Activated CD4-positive, CD25-positive, alpha-beta regulatory T cell treated with anti-CD3 and anti-CD28 coated beads, Interleukin-2, amount 50 U/mL, for 24 hours (primary cell): ENCODE results near the gene SYNE1.
"Not testable (repeated sequence)": the region's sequence is repeated elsewhere in the genome, so short reads cannot be mapped to it uniquely, and the experiment has no call there.

Source experiments
- ATAC-seq, 2 donors: fragments of 150-1000 bp; cut with Tn5 transposase; one replicate each; pipeline ENCODE4 v1.10.0; 2021; ENCODE audit warnings: mild to moderate bottlenecking in 1 of 2, moderate library complexity in 1 of 2

Gene SYNE1

DNA sequence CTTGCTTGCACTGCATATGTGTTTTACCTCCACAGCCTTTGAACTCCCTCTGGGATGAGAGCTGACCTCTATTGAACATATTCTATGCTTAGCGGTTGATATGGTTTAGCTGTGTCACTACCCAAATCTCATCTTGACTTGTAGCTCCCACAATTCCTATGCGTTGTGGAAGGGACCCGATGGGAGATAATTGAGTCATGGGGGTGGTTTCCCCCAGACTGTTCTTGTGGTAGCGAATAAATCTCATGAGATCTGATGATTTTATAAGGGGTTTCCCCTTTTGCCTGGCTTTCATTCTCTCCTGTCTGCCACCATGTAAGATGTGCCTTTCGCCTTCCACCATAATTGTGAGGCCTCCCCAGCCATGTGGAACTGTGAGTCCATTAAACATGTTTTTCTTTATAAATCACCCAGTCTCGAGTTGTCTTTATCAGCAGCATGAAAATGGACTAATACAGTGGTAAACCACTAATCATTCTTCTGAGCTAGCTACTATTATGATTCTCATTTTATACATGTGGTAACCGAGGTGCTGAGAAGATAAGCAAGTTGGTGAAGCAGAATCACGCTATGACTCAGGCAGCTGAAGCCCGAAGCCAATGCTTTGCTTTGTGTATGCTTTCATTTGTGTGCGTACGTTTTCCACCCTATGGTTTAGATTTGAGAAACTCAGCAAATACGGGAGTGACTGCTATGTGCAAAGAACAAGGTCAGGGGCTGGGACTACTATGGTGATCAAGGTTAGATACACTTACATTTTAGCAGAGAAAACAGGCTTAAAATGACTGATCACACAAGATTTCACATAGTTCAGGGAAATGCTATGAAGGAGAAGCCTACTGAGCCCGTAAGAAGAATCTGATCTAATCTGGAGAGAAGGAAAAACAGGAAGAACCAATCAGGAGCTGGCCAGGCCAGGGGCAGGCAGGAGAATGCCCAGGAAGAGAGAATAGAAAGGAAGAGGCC is 466.2 kb downstream of the SYNE1 start:
- ATAC-seq = peak; percentile 93

DNA sequence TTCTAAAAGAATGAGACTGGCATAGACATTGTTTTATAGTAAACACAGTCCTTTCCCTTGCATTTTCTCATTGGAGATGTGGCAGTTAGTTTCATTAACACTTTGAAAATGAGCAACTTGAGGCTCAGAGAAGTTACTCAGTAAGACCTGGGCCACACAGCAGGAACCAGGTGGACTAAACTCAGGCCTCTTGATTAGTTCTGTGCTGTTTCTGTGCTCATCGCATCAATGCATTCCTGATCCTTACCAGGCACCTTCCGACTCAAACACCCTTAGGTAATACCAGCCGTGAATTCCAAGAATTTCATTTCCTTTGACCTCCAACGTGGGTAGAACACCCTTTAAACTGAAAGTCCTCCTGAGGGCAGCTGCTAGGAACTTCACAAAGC is 466.9 kb downstream of the SYNE1 start:
- ATAC-seq = no peak

DNA sequence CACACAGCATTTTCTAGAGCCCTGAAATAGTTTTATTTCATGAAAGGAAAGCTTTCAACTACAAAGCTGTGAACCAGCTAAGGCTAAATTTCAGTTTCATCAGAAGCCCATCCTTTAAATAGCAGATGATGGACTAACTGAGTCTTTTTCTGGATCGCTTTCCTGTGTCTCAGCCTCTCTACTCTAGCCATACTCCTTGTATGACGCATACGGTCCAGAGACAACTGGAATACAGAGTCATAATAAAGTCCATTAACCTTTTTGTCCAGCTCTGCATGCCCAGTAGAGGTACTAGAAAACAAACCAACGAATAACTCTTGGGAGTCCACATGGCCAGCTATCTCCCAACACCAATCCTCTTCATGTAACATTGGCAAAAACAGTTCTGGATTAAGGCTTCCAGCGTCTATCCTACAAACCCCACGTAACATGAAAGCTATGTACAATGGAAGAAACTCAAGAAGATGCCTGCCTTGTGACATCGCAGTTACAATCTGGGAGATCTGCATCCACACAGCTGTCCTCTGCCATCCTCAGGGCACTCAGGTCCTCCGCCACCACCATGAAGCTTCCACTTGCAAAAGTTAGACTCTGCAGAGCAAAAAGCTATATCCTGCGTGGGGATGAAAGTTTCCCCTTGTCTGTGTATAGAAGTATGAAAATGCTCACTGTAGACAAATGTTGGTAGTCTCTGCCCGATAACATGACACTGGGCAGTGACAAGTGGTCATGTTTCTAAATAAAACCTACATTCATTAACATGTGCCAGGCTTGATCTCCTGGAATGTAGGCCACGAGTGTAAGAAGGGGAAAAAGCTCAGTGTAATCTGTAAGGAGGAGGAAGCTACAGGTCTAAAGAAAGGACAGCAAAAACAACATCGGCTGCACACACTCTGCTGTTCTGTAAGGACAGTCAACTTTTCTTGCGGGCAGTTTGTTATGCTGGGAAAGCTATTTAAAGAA is 469.2 kb downstream of the SYNE1 start:
- no peak for ATAC-seq

DNA sequence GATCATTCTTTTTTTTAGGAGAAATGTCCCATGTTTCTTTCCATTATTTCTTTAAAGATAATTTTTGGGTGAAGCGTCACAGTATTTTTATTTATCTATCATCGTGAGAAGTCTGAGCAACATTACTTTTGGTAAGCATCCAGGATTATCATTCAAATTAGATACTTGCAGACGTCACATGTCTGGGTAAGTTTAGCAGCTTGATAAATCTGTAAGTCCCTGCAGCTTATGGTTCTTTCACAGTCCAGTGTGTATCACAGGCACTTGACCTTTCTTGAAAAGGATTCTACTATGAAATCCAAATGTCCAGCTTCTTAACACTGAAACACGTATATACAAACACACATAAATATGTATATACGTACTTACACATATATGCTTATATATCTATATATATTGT is 470.3 kb downstream of the SYNE1 start:
- ATAC-seq = no peak

DNA sequence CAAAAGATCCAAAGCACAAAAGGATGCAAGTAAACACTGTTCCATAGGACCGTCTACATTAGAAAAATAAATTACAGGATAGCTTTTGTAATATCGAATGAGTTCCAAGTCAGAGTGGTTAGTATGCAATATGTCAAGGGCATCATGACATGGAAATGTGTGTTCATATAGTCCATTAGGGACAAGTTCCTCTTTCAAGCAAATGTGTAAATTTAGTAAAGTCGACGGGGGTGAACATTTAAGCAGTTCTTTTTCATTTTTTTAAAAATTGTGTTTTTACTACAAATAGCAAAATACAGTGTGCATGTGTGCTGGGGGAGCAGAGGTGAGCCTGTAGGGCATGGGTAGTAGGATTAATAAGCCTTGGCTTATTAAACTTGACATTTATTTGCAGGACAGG is 470.7 kb downstream of the SYNE1 start:
- no peak for ATAC-seq

DNA sequence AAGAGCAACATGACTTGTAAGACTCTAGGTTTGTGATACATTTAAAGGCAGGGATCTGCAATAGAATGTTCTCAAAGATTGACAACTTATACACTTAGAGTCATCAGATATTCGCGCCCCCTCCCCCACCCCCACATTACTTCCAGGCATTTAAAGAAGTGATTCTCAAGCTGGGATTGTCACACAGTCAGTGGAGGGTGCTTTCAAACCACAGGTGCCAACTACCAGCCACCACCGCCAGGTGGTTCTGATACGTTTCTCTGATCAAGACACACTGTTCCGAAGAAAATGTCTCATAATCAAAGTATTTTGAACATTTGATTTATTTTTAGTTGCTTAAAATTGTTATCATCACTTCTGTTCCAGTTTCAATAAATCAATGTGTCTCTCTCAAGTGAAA is 472.2 kb downstream of the SYNE1 start:
- no peak for ATAC-seq

DNA sequence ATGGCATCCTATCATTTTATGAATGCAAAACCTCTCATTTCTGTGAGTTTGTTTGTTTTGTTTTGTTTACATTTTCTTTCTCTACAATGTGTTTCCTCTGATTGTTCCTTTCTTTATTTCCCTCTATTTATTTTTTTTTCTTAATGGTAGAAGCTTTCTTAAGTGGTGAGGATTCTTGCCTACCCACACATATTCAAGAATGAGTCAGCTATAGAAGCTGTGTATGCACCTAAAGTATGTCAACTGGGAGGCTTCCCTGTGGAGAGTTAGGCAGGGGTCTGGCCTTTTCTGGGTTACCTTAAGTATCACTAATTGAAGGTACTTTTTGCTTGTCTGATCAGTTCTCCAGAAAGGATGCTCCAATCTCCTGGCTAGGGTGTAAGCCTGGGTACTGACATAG is 475.7 kb downstream of the SYNE1 start:
- peak; percentile 59 to 69 for ATAC-seq

DNA sequence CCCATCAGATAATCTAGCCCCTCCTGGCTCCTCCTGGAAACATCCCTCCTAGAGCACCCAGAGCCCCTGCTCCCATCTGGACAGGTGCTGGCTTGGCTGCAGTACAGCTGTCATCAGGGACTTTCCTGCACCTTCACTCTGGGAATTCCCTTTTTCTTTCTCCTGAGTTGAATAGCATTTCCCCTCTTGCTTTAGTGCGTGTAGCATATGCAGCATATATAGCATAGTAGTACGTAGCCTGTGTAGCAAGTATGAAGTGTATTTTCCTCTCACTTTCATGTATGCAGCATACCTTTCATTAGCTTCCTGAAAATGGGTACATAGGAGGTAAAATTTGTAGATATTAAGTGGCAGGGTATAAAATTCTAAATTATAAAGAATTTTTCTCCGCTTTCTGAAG is 476.8 kb downstream of the SYNE1 start:
- ATAC-seq = peak; percentile 87

DNA sequence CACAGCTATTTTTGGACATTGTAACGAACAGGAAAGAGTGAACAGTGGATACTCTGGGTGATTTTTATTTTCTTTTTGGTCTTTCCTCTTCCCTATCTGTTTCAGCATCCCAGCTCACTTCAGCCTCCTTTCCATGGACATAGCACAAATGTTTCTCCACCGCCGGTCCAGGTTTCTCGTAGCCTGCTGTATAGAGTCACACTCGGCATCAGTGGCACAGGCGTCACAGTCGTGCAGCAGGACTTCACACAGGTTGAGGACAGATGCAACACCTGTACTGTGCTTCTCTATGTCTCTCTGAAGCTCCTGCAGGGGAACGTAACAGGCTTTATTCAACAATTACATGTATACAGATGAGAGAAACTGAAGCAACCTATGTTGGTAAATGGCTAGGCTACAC is 481.4 kb downstream of the SYNE1 start:
- ATAC-seq = no peak

DNA sequence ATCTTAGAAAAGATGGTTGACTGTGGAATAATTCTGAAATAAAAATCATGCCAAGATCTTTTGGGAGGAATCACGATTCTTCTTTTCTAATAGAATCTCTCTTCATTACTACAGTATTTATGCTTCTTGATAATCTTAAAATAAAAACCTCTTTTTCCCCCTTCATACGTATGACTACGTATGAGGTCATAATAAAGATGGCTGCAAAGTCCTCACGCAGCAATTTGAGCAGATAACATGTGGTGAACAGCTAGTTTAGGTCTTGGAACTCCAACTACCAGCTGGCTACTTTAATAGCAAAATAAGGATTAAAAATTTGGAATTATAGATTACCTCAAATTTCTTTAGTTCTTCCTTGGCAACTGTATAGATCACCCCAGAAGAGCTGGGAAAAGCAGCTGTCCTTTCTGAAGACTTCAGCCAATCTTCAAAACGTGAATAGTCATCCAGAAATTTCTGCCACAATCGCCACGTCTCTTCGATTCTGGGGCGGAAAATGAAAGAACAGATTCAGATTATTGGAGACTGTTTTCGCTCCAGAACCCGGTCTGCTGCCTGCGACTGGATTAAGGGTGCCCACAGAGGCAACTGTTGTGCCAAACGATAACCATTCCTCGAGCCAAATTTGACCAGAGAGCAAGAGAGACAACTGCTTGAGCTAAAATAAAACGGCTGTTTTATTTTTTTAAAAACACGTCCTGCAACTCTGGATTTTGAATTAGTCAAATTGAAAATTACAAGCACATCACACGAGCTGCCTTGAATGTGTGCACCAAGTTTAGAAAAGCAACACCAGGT is 482.4 kb downstream of the SYNE1 start:
- ATAC-seq = no peak

DNA sequence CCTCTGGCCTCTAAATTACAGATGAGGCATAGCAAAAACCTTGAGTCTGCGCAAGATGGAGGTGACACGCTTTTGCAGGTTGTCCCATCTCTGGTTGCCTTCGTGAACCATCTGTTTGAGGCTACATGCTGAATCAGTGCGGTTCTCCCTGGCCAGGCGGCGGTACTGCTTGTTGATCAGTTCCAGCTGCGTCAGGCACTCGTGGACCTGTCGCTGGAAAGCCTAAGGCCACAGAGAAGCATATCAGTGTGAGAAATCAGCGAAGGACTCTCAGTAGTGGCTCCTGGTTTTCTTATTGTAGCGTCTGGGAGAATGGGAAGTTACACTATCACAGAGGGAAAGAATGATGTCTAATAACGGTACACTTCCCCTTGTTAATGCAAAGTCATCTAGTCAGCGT is 485.2 kb downstream of the SYNE1 start:
- no peak for ATAC-seq

DNA sequence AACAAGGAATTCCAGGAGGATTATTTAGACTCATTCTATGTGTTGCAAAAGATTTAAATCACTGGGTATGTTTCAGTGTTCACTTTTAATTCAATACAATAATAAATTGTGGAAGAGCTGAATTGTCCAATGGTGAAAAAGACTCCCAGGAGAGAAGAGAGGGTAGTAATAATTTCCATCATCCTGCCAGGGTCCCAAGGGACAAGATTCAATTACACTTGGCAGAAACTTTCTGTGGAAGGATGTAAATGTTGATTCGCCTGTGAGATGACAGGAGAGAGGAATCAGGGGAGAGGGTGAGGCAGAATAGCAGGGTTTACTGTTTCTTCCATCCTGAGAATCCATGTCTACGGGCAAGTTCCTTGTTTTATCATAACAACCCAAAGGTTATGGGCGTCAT is 487.0 kb downstream of the SYNE1 start:
- no peak for ATAC-seq

DNA sequence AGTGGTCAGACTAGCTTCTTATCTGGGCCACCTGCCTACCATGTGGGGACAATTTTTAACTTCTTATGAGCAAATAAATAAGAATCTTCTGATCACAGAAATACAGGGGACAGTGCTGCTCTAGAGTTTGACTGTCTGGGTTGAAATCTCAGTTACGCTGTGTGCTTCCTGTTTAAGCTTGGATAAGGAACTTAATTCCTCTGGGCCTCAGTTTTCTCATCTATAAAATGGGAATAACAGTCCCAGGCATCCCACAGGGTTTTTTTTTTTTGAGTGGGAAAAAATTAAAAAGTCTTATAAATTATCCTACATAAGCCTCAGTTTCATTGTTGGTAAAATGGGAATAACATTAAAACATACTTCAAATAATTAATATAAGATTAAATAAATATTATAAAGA is 488.8 kb downstream of the SYNE1 start:
- no peak for ATAC-seq

DNA sequence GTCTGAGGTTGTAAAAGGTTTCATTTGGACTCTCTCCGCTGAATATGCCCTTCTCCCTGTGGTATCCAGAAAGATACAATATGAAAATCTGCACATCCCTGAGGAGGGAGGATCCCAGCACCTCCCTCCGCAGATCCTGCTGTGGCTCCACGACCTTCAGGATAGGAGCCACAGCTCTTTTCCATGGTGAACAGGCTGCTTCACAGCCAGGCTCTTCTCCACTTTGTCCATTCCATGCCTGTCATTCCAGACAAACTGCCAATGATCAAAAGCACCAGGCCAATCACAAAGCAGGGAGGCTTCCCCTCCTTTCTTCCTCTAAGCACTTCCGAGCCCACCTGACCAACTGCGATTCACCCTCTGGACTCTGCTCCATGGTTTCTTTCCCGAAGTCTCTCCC is 489.9 kb downstream of the SYNE1 start:
- no peak for ATAC-seq

DNA sequence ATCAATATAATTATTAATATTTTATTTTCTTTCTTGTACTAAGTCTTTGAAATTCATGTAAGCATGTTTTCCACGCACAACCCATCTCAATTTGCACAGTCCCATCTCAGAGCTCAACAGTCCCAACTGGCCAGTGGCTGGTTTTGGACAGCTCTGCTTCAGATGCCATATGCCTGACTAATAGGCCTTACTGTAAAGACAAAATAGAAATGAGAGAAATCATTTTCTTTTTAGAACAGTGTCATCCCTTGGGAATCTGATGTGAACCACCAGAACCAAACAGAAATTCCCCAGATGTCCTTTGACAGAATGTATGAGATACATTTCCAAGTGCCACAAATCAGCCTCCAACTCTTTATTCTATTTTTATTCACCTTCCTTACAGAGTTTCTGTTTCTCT is 490.8 kb downstream of the SYNE1 start:
- no peak for ATAC-seq

DNA sequence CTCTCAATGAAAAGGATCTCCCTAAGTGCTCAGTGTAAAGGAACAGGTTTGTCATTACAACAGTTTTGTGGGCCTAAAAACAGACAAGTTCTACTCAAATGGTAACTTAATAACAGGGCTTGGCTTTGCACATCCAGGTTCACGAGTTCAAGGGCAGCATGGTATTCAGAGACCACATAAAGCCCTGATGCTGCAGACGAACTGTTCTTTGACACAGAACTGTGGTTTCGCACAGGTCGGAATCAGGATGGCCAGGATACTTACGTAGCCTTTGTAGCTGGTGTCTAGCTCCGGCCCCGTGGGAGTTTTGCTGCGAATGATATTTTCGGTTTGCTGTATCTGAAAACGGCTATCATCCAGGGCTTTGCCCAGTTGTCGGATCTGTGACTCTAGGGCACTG is 493.8 kb downstream of the SYNE1 start:
- ATAC-seq = no peak

DNA sequence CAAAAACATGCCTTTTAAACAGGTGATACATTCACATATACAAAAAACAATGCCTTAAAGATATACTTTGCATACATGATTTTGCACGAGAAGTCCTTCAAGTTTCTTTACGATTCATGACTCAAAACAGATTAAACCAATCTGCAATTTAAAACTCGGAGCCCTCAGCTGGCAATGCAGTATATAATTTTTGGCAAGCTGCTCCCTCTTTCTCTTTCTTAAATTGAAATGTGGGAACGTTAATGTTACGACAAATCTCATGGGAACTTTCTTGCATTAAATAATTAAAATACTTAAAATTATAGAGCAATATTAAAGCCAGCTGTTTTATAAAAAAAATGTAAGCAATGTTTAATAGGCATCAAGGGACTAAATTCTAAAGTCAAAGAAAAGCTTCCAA is 495.1 kb downstream of the SYNE1 start:
- ATAC-seq = no peak

DNA sequence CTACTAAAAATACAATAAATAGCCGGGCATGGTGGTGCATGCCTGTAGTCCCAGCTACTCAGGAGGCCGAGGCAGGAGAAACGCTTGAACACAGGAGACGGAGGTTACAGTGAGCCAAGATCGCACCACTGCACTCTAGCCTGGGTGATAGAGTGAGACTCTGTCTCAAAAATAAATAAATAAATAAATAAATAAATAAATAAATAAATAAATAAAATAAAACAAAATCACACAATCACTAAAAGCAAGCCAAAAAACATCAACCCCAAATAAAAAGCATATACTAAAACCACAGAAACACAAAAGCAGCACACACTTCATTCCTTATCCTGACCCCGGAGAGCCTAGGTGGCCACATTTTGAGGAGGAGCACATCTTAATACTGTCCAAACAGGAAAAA is 498.8 kb downstream of the SYNE1 start:
- ATAC-seq = not testable (repeated sequence)

DNA sequence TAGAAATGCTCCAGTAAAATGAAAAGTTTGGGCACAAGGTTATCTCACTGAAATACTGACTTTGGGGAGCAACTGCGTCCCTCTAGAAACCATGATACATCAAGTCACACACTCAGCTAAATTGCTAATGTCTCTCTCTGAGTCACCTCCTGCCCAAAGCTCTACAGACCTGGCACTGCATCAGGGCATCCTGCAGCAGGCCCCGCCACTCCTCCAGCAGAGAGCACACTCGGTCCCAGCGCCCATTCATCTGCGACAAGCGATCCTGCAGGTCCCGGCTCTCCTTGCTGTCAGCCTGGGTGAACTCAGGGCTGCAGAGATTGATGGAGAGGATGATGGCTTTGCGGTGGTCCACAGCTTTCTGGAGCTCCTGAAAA is 500.7 kb downstream of the SYNE1 start:
- no peak for ATAC-seq

DNA sequence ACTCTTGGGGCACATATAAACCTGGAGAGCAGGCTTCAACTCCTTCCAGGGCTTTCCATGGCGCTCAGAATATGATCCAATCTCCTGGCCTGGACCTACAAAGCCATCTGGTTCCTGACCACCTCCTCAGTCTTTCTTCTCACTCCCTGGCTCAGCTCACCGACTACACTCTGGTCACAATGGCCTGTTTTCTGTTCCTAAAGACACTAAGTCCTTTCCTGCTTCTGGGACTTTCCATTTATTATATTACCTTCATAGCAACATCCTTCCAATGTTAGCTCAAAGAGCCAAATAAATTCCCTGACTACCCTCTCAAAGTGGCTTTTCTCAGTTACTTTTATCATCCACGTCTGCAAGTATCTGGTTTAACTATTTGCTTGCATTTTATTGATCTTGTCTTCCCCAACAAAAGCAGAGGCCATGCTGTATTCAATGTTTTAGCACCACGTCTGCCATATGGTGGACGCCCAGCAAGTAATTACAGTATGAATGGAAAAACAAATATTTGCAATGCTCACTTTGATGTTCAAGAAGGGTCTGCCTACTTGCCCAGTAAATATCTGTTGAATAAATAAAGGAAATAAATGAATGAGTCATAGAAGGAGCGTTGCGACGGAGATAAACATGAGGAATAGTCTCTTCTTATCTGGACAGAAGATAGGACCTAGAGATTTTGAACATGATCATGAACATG is 501.3 kb downstream of the SYNE1 start:
- no peak for ATAC-seq

DNA sequence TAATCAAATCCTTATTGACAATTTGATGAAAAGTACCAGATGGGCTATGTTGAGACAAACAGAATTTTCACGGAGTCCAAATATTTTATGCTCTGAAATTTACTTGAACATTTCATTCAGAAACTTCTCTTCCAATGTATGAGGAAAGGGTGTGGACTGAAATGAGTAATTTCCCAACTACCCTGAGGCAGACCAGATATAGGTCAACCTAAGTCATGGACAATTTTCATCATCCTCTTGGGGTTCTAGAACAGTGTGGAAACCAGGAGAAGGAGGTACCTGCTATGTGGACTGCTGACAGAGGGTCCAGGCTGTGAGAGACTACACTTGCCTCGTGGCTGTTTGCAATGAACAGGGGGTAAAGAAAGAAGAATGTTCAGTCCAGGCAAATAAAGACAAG is 506.7 kb downstream of the SYNE1 start:
- ATAC-seq = no peak

DNA sequence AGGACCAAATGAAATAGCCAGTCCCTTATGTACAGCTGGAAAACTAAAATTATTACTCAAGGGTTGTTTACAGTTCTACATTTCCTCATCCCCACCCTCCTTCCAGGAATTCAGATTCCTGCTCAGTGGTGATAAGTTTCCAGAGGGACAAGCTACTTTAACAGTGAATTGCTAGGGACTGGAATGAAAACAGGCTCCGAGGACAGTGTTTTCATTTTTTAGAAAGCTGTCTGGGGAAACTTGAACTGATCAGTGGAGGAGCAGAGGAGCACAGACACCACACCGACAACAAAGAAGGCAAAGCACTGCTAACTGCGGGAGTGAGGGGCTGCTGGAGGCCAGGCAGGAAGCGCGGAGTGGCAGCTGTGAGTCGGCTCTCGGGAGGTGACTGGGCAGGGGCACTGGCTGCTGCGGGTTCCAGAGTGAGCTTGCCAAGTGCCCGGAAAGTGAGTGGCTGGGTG is 507.4 kb downstream of the SYNE1 start:
- ATAC-seq = no peak
